H9 (cell line): ENCODE measurements around the gene ANKIB1. TPM values are rescaled to one million over a fixed set of nuclear protein-coding genes. Genes with fewer than 3 reads are reported as not detected.

Experiments
- DNase-seq: peaks from one replicate; pipeline ENCODE4 v3.0.0-alpha.2; 2017
- H2AFZ ChIP-seq: one replicate; pipeline ENCODE4 v1.6.1; 2013; ENCODE audit warnings: mild to moderate bottlenecking, low read length, control low read depth, moderate library complexity
- H2AK5ac ChIP-seq: 2 replicates; pipeline ENCODE4 v1.6.1; 2013; ENCODE audit warnings: low read length, control low read depth, mixed read lengths; ENCODE audit not compliant: insufficient read length
- H2BK120ac ChIP-seq: one replicate; pipeline ENCODE4 v1.6.1; 2013; ENCODE audit warnings: low read depth, mild to moderate bottlenecking, low read length, control low read depth, inconsistent platforms; ENCODE audit not compliant: poor library complexity, severe bottlenecking
- H2BK12ac ChIP-seq: 2 replicates; pipeline ENCODE4 v1.6.1; 2013; ENCODE audit warnings: low read length, control low read depth, mixed read lengths, low read depth; ENCODE audit not compliant: insufficient read length
- H2BK15ac ChIP-seq: 2 replicates; pipeline ENCODE4 v1.6.1; 2013; ENCODE audit warnings: low read depth, low read length, control low read depth
- H2BK20ac ChIP-seq: one replicate; pipeline ENCODE4 v1.6.1; 2013; ENCODE audit warnings: low read depth, mild to moderate bottlenecking, low read length, control low read depth, inconsistent platforms; ENCODE audit not compliant: poor library complexity, severe bottlenecking
- H2BK5ac ChIP-seq: 2 replicates; pipeline ENCODE4 v1.6.1; 2013; ENCODE audit warnings: low read length, control low read depth, mixed read lengths; ENCODE audit not compliant: insufficient read length
- H3K14ac ChIP-seq: 2 replicates; pipeline ENCODE4 v1.6.1; 2013; ENCODE audit warnings: low read length, control low read depth; ENCODE audit not compliant: insufficient read depth
- H3K18ac ChIP-seq: 2 replicates; pipeline ENCODE4 v1.6.1; 2013; ENCODE audit warnings: low read depth, mild to moderate bottlenecking, mixed read lengths, low read length, control low read depth; ENCODE audit not compliant: insufficient read length
- H3K23ac ChIP-seq: 2 replicates; pipeline ENCODE4 v1.6.1; 2013; ENCODE audit warnings: low read length, control low read depth, mixed read lengths, low read depth; ENCODE audit not compliant: insufficient read length
- H3K23me2 ChIP-seq: 2 replicates; pipeline ENCODE4 v1.6.1; 2013; ENCODE audit warnings: low read depth, mild to moderate bottlenecking, mixed read lengths, low read length, control low read depth; ENCODE audit not compliant: insufficient read length, poor library complexity, severe bottlenecking
- H3K27ac ChIP-seq: 2 replicates; pipeline ENCODE4 v1.5.1; 2013; ENCODE audit warnings: low read length, control low read depth, mixed read lengths, low read depth; ENCODE audit not compliant: insufficient read length
- H3K27me3 ChIP-seq: 2 replicates; pipeline ENCODE4 v1.6.1; 2013; ENCODE audit warnings: low read length, control low read depth, inconsistent platforms; ENCODE audit not compliant: insufficient read depth
- H3K4ac ChIP-seq: 2 replicates; pipeline ENCODE4 v1.6.1; 2013; ENCODE audit warnings: low read depth, mild to moderate bottlenecking, control low read depth, inconsistent platforms, low read length, moderate library complexity
- H3K4me1 ChIP-seq: 2 replicates; pipeline ENCODE4 v1.6.1; 2013; ENCODE audit warnings: low read length, control low read depth, inconsistent platforms; ENCODE audit not compliant: insufficient read depth
- H3K4me2 ChIP-seq: 2 replicates; pipeline ENCODE4 v1.6.1; 2013; ENCODE audit warnings: low read length, control low read depth, mixed read lengths; ENCODE audit not compliant: insufficient read length, insufficient read depth
- H3K56ac ChIP-seq: 2 replicates; pipeline ENCODE4 v1.6.1; 2013; ENCODE audit warnings: low read depth, mild to moderate bottlenecking, mixed read lengths, low read length, control low read depth; ENCODE audit not compliant: insufficient read length
- H3K79me1 ChIP-seq: 2 replicates; pipeline ENCODE4 v1.6.1; 2013; ENCODE audit warnings: low read depth, mild to moderate bottlenecking, moderate library complexity, low read length, control low read depth, inconsistent platforms; ENCODE audit not compliant: insufficient read depth, poor library complexity, severe bottlenecking
- H3K79me2 ChIP-seq: 2 replicates; pipeline ENCODE4 v1.6.1; 2013; ENCODE audit warnings: low read length, control low read depth, inconsistent platforms; ENCODE audit not compliant: insufficient read depth
- H3K9ac ChIP-seq: 2 replicates; pipeline ENCODE4 v1.6.1; 2013; ENCODE audit warnings: low read length, control low read depth, mixed read lengths; ENCODE audit not compliant: insufficient read length; ENCODE audit errors: extremely low read depth
- H3K9me3 ChIP-seq: one replicate; pipeline ENCODE4 v1.6.1; 2013; ENCODE audit warnings: low read depth, low read length, inconsistent platforms; ENCODE audit not compliant: control insufficient read depth
- H3T11ph ChIP-seq: one replicate; pipeline ENCODE4 v1.6.1; 2013; ENCODE audit warnings: mild to moderate bottlenecking, low read length, control low read depth, inconsistent platforms
- H4K20me1 ChIP-seq: one replicate; pipeline ENCODE4 v1.6.1; 2013; ENCODE audit not compliant: control insufficient read depth, insufficient read length, insufficient read depth
- H4K5ac ChIP-seq: 2 replicates; pipeline ENCODE4 v1.6.1; 2013; ENCODE audit warnings: low read depth, mild to moderate bottlenecking, mixed read lengths, low read length, control low read depth; ENCODE audit not compliant: insufficient read length
- H4K8ac ChIP-seq: replicated peaks from 2 replicates; pipeline ENCODE4 v1.6.1; 2013; ENCODE audit warnings: low read length, control low read depth, mixed read lengths, low read depth; ENCODE audit not compliant: insufficient read length
- H4K91ac ChIP-seq: 2 replicates; pipeline ENCODE4 v1.6.1; 2013; ENCODE audit warnings: low read depth, mild to moderate bottlenecking, moderate library complexity, mixed read lengths, low read length, control low read depth; ENCODE audit not compliant: insufficient read length
- H3K27ac Mint-ChIP-seq, 3 experiments: 2 replicates in 2 of 3; 3 replicates in 1 of 3; pipeline ENCODE4 v1.8.0; 2020 to 2021; ENCODE audit warnings: mixed read lengths in 3 of 3, mild to moderate bottlenecking in 1 of 3, moderate library complexity in 1 of 3
- H3K27me3 Mint-ChIP-seq: 2 replicates; pipeline ENCODE4 v1.8.0; 2021; ENCODE audit warnings: low read depth, mild to moderate bottlenecking, moderate library complexity, mixed read lengths
- H3K36me3 Mint-ChIP-seq, 3 experiments: 2 replicates in 2 of 3; 3 replicates in 1 of 3; pipeline ENCODE4 v1.8.0; 2020 to 2021; ENCODE audit warnings: low read depth in 3 of 3, mixed read lengths in 3 of 3; ENCODE audit not compliant: insufficient read depth in 1 of 3
- H3K4me1 Mint-ChIP-seq, 2 experiments: 2 replicates each; pipeline ENCODE4 v1.8.0; 2020; ENCODE audit warnings: mixed read lengths in 2 of 2
- H3K4me3 Mint-ChIP-seq, 2 experiments: 2 replicates in 1 of 2; 3 replicates in 1 of 2; pipeline ENCODE4 v1.8.0; 2020 to 2021; ENCODE audit warnings: mild to moderate bottlenecking in 2 of 2, mixed read lengths in 2 of 2, moderate library complexity in 1 of 2
- H3K9me3 Mint-ChIP-seq, 2 experiments: 2 replicates in 1 of 2; 3 replicates in 1 of 2; pipeline ENCODE4 v1.8.0; 2020; ENCODE audit warnings: mild to moderate bottlenecking in 2 of 2, mixed read lengths in 2 of 2, moderate library complexity in 1 of 2
- WGBS: extraction: QIAGEN DNeasy Blood & Tissue Kit; methylation state at CpG from one replicate; pipeline ENCODE4 v1.1.7; 2013; ENCODE audit warnings: missing lambda C conversion rate, low lambda C conversion rate, mixed read lengths; ENCODE audit not compliant: insufficient read length; ENCODE audit errors: extremely low coverage; 5-methylcytosine and 5-hydroxymethylcytosine counted together
- total RNA-seq: library from RNA; stranded (reverse); gene quantifications from 2 replicates; pipeline ENCODE4 v1.2.1, GENCODE V29; 2021
- TF ChIP-seq, protein P1 (sequence below): fragments of 200-600 bp; sonication (generic); conservative IDR thresholded peaks from 3 replicates; pipeline ENCODE4 v1.8.0; 2021; ENCODE audit warnings: antibody characterized with exemption, mild to moderate bottlenecking

Gene ANKIB1
- total RNA-seq, 1 experiment from 2014 or later: 42.0 TPM

DNA sequence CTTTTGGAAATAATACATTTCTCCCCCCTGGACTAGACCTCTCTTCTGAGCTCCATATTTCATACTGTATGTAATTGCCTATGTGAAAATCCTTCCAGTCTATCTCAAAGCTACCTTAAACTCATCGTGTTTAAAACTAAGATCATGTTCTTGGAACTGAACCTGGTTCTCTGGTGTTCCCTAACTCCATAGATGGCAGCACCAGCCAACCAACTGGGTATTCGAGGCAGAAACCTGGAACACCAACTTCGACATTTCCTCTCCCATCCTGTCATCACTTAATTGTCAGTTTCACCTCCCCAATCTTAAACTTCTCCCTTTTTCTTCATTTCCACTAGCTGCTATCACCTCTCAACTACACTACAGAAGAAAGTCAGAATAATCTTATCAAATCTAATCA is 87.0 kb downstream of the ANKIB1 start:
- no peak overlapping the region for H2AK5ac ChIP-seq
- H3T11ph ChIP-seq: no peak overlapping the region
- no peak overlapping the region for H3K23ac ChIP-seq
- no peak overlapping the region for H2BK15ac ChIP-seq
- H2BK120ac ChIP-seq: no peak overlapping the region
- H2BK5ac ChIP-seq: no peak overlapping the region
- H3K9ac ChIP-seq: no peak overlapping the region
- no peak overlapping the region for H3K18ac ChIP-seq
- no peak overlapping the region for H4K5ac ChIP-seq
- no peak overlapping the region for H3K27ac ChIP-seq
- no peaks in the 10 kb centered on the region for H3K4me1 ChIP-seq
- H4K8ac ChIP-seq: no peak overlapping the region
- H3K4me1 Mint-ChIP-seq: peaks cover 7% of the 10 kb centered on the region in 2 experiments
- no peaks in the 10 kb centered on the region for H3K23me2 ChIP-seq
- H3K79me2 ChIP-seq: no peaks in the 10 kb centered on the region
- H3K56ac ChIP-seq: no peak overlapping the region
- H3K4ac ChIP-seq: no peak overlapping the region
- no peak overlapping the region for H4K91ac ChIP-seq
- no peaks in the 10 kb centered on the region for H3K27me3 Mint-ChIP-seq
- H3K27me3 ChIP-seq: no peaks in the 10 kb centered on the region
- H3K14ac ChIP-seq: no peak overlapping the region
- no peak overlapping the region for H3K4me3 Mint-ChIP-seq
- peaks cover 0 to 5% of the 10 kb centered on the region in 2 experiments; a peak in 3 of 5 replicates for H3K9me3 Mint-ChIP-seq
- no CpG with 5 or more reads among the region's 3 CpGs for WGBS
- no peaks in the 10 kb centered on the region for H3K79me1 ChIP-seq
- no peak overlapping the region; a peak in 1 of 7 replicates for H3K27ac Mint-ChIP-seq
- H2BK20ac ChIP-seq: no peak overlapping the region
- TF ChIP-seq, protein P1, sequence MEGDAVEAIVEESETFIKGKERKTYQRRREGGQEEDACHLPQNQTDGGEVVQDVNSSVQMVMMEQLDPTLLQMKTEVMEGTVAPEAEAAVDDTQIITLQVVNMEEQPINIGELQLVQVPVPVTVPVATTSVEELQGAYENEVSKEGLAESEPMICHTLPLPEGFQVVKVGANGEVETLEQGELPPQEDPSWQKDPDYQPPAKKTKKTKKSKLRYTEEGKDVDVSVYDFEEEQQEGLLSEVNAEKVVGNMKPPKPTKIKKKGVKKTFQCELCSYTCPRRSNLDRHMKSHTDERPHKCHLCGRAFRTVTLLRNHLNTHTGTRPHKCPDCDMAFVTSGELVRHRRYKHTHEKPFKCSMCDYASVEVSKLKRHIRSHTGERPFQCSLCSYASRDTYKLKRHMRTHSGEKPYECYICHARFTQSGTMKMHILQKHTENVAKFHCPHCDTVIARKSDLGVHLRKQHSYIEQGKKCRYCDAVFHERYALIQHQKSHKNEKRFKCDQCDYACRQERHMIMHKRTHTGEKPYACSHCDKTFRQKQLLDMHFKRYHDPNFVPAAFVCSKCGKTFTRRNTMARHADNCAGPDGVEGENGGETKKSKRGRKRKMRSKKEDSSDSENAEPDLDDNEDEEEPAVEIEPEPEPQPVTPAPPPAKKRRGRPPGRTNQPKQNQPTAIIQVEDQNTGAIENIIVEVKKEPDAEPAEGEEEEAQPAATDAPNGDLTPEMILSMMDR: no peak
- peaks cover 4 to 13% (median 6%) of the 10 kb centered on the region in 3 experiments for H3K36me3 Mint-ChIP-seq
- no peak for DNase-seq
- H3K4me2 ChIP-seq: no peak overlapping the region
- H4K20me1 ChIP-seq: no peaks in the 10 kb centered on the region
- no peaks in the 10 kb centered on the region for H3K9me3 ChIP-seq
- H2BK12ac ChIP-seq: no peak overlapping the region
- H2AFZ ChIP-seq: no peak overlapping the region
